ENCODE data around the gene NOPCHAP1.

- TF ChIP-seq, protein P1, sequence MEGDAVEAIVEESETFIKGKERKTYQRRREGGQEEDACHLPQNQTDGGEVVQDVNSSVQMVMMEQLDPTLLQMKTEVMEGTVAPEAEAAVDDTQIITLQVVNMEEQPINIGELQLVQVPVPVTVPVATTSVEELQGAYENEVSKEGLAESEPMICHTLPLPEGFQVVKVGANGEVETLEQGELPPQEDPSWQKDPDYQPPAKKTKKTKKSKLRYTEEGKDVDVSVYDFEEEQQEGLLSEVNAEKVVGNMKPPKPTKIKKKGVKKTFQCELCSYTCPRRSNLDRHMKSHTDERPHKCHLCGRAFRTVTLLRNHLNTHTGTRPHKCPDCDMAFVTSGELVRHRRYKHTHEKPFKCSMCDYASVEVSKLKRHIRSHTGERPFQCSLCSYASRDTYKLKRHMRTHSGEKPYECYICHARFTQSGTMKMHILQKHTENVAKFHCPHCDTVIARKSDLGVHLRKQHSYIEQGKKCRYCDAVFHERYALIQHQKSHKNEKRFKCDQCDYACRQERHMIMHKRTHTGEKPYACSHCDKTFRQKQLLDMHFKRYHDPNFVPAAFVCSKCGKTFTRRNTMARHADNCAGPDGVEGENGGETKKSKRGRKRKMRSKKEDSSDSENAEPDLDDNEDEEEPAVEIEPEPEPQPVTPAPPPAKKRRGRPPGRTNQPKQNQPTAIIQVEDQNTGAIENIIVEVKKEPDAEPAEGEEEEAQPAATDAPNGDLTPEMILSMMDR (IDR thresholded peaks at IDR 0.05) = no peak
- TF ChIP-seq POLR2A (IDR thresholded peaks at IDR 0.05) = no peak
Measured at GRCh38 chr12:105025890-105026289, 39.8 kb downstream of the NOPCHAP1 start.
